ENCODE data around the gene CTSZ.
"Not testable (repeated sequence)": the region's sequence is repeated elsewhere in the genome, so short reads cannot be mapped to it uniquely, and the experiment has no call there.

The CTSZ gene

GRCh38 chr20:59011874-59012157 lies 4.8 kb upstream of the CTSZ start:
- not testable (repeated sequence) for DNase-seq

GRCh38 chr20:59010995-59011873 lies 4.2 kb upstream of the CTSZ start:
- no peak for DNase-seq

- no peak for DNase-seq
Observed at GRCh38 chr20:59010321-59010994, 3.4 kb upstream of the CTSZ start.

- no peak for DNase-seq
Observed at GRCh38 chr20:59008715-59009336, 1.8 kb upstream of the CTSZ start.

GRCh38 chr20:59007665-59008511 lies 834 bp upstream of the CTSZ start:
- no peak for DNase-seq

GRCh38 chr20:59006167-59006863 lies 739 bp downstream of the CTSZ start:
- no peak for DNase-seq

GRCh38 chr20:59005523-59006166 lies 1.4 kb downstream of the CTSZ start:
- no peak for DNase-seq

GRCh38 chr20:59004763-59005522 lies 2.1 kb downstream of the CTSZ start:
- DNase-seq = no peak

GRCh38 chr20:59004493-59004762 lies 2.6 kb downstream of the CTSZ start:
- no peak for DNase-seq

GRCh38 chr20:59003836-59004492 lies 3.1 kb downstream of the CTSZ start:
- DNase-seq = no peak

GRCh38 chr20:59002874-59003399 lies 4.1 kb downstream of the CTSZ start:
- DNase-seq = no peak

- DNase-seq = no peak
Observed at GRCh38 chr20:59002388-59002787, 4.7 kb downstream of the CTSZ start.

GRCh38 chr20:59001449-59002171 lies 5.4 kb downstream of the CTSZ start:
- DNase-seq = no peak

GRCh38 chr20:59001068-59001448 lies 6.0 kb downstream of the CTSZ start:
- no peak for DNase-seq

- no peak for DNase-seq
Observed at GRCh38 chr20:59000326-59000725, 6.7 kb downstream of the CTSZ start.

- DNase-seq = no peak
Observed at GRCh38 chr20:58998656-58999055, 8.4 kb downstream of the CTSZ start.

GRCh38 chr20:58997141-58997770 lies 9.8 kb downstream of the CTSZ start:
- DNase-seq = no peak

- no peak for DNase-seq
Observed at GRCh38 chr20:58996226-58996611, 10.8 kb downstream of the CTSZ start.

GRCh38 chr20:58995461-58996225 lies 11.4 kb downstream of the CTSZ start:
- no peak for DNase-seq

All from NCI-H1436 (cell line).